K562 (cell line): ENCODE data around the gene LUC7L. TPM values are rescaled to one million over a fixed set of nuclear protein-coding genes. Genes with fewer than 3 reads are reported as not detected.
A peak's percentile ranks its signal among the peaks of the same experiment; 100 is the strongest.

Source experiments
- CCAR2 ChIP-seq: fragments of 200-400 bp; formaldehyde crosslinking; IDR thresholded peaks from 2 replicates; pipeline ENCODE4 v1.6.1; 2017; ENCODE audit warnings: mild to moderate bottlenecking, low read depth, low read length
- HEY1 ChIP-seq: fragments of 250-450 bp; sonication (Bioruptor Pico); IDR thresholded peaks from 2 replicates; pipeline ENCODE4 v1.5.0; 2020; ENCODE audit warnings: mild to moderate bottlenecking, moderate library complexity, borderline replicate concordance
- HNRNPUL1 ChIP-seq: fragments of 200-400 bp; formaldehyde crosslinking; IDR thresholded peaks from 2 replicates; pipeline ENCODE4 v1.6.1; 2017; ENCODE audit warnings: low read length
- KAT2B ChIP-seq: IDR thresholded peaks from one replicate; pipeline ENCODE4 v1.6.1; 2012; ENCODE audit warnings: low read depth, mild to moderate bottlenecking, control low read depth, inconsistent platforms, low read length, moderate library complexity
- PCBP1 ChIP-seq: fragments of 200-400 bp; formaldehyde crosslinking; IDR thresholded peaks from 2 replicates; pipeline ENCODE4 v1.6.1; 2018; ENCODE audit warnings: mild to moderate bottlenecking, low read depth, low read length; ENCODE audit not compliant: poor library complexity, severe bottlenecking
- RBM34 ChIP-seq: fragments of 200-400 bp; formaldehyde crosslinking; IDR thresholded peaks from 2 replicates; pipeline ENCODE4 v1.6.1; 2018; ENCODE audit warnings: low read length, borderline replicate concordance; ENCODE audit not compliant: insufficient read depth
- RCOR1 ChIP-seq, 2 experiments: IDR thresholded peaks; 2 replicates each; pipeline ENCODE4 v1.6.1; 2012; ENCODE audit warnings: low read depth in 2 of 2, low read length in 2 of 2, borderline replicate concordance in 1 of 2, improper control_type of control experiment in 1 of 2
- RUNX1 ChIP-seq: sonication (generic); IDR thresholded peaks from 2 replicates; pipeline ENCODE4 v1.6.1; 2016; ENCODE audit warnings: antibody characterized with exemption, low read depth
- SPI1 ChIP-seq: IDR thresholded peaks from 2 replicates; pipeline ENCODE4 v1.6.1; 2011; ENCODE audit warnings: low read depth, low read length, control low read depth, borderline replicate concordance
- TCF7L2 ChIP-seq: fragments of 150-350 bp; IDR thresholded peaks from 2 replicates; pipeline ENCODE4 v1.6.1; 2016; ENCODE audit warnings: low read depth, mild to moderate bottlenecking, low read length, moderate library complexity
- ZC3H4 ChIP-seq: sonication (generic); formaldehyde crosslinking; IDR thresholded peaks from 2 replicates; pipeline ENCODE4 v1.9.0; 2021; ENCODE audit warnings: missing genetic modification reagents, borderline replicate concordance
- ZNF217 ChIP-seq: sonication (generic); formaldehyde crosslinking; IDR thresholded peaks from 2 replicates; pipeline ENCODE4 v1.8.0; 2022; ENCODE audit warnings: mild to moderate bottlenecking, missing genetic modification reagents
- polyA plus RNA-seq, 8 experiments: library from polyadenylated mRNA; depleted of rRNA in 4 of 8; stranded (reverse) in 5 of 8; unstranded in 3 of 8; fragments of >200 nt; fragmentation: Nextera tagmentation in 2 of 8; fragmentation: Illumina TruSeq in 1 of 8; extraction: Ambion mirVana in 2 of 8; extraction: Trizol in 1 of 8; gene quantifications; 2 replicates each; pipeline versions ENCODE4 v1.2.1 to v1.2.3, GENCODE V29; 2011 to 2014; ENCODE audit warnings: inconsistent platforms in 1 of 8, missing spikeins in 1 of 8
- total RNA-seq, 7 experiments: library from RNA; depleted of rRNA in 6 of 7; stranded (reverse); fragments of >200 nt in 6 of 7; fragmentation: Illumina TruSeq in 2 of 7; extraction: Trizol in 2 of 7; gene quantifications; 2 replicates each; pipeline versions ENCODE4 v1.2.1 to v1.2.3, GENCODE V29; 2011 to 2021; ENCODE audit warnings: low replicate concordance in 1 of 7
- TF ChIP-seq, protein P1 (sequence below): sonication (generic); formaldehyde crosslinking; IDR thresholded peaks from 2 replicates; pipeline ENCODE4 v1.8.1; 2022; ENCODE audit warnings: missing genetic modification reagents
- TF ChIP-seq, protein P2 (sequence below): fragments of 250-450 bp; sonication (Bioruptor Pico); IDR thresholded peaks from 2 replicates; pipeline ENCODE4 v1.8.0; 2022; ENCODE audit warnings: moderate library complexity, mild to moderate bottlenecking, inconsistent platforms
- TF ChIP-seq, protein P3 (sequence below): IDR thresholded peaks from 2 replicates; pipeline ENCODE4 v1.6.1; 2011; ENCODE audit not compliant: insufficient read length; ENCODE audit errors: extremely low read depth
- TF ChIP-seq, protein P4 (sequence below): sonication (generic); formaldehyde crosslinking; IDR thresholded peaks from 2 replicates; pipeline ENCODE4 v1.8.1; 2023; ENCODE audit warnings: mild to moderate bottlenecking, missing genetic modification reagents
- TF ChIP-seq, protein P5 (sequence below), 2 experiments: fragments of 450-650 bp in 1 of 2; sonication (generic) in 1 of 2; formaldehyde crosslinking; conservative IDR thresholded peaks; 2 replicates each; pipeline versions ENCODE4 v1.4.0 to v1.8.1; 2020 to 2022; ENCODE audit warnings: mild to moderate bottlenecking in 1 of 2, missing genetic modification reagents in 1 of 2

LUC7L gene
- total and polyA plus RNA-seq, 9 of the 15 experiments (the other 6 are each of a cell fraction or from before 2014, with no cell fraction given): 1.7 to 93.3 (median 59.5) TPM

DNA sequence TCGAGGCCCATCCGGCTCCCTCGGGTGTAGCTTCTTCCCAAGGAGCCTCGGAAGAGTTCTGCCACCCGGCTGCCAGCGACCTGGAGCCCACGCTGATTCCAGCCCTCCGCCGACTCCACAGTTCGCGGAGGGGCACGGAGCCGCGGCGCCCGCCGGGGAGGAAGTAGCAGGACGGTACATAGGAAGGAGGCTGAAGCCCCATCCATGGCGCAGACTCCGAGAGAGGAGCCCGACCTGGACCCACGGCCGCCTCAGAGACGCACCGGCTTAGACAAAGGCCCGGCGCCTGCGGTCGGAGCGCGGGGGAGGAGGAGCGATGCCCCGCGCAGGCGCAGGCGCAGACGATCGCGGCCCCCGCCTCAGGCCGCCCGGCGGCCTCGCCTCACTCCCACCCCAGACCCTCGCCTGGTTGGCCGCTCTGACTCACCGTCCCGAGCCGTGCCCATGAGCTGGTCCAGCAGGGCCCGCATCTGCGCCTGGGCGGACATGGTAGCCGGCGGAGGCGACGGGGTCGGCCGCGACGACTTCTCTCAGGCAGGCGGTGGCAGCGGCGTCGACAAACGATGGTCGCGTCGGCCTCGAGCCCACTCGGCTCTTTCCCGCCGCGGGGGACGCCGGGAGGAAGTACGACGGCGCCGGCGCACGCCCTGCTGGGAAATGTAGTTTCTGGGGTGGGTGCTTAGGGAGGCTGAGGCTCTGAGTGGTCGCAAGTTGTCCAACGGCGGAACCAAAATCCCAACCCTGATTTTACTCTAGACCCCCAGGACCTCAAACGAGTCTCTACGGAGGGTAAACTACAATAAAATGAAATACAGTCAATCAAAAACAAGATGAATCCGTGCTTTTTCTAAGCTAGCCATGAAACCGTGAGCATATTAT is at the start of gene LUC7L (continued):
- TF ChIP-seq, protein P1, sequence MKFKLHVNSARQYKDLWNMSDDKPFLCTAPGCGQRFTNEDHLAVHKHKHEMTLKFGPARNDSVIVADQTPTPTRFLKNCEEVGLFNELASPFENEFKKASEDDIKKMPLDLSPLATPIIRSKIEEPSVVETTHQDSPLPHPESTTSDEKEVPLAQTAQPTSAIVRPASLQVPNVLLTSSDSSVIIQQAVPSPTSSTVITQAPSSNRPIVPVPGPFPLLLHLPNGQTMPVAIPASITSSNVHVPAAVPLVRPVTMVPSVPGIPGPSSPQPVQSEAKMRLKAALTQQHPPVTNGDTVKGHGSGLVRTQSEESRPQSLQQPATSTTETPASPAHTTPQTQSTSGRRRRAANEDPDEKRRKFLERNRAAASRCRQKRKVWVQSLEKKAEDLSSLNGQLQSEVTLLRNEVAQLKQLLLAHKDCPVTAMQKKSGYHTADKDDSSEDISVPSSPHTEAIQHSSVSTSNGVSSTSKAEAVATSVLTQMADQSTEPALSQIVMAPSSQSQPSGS (CRISPR knock-in tag): no peak
- TF ChIP-seq HNRNPUL1: no peak
- TF ChIP-seq, protein P2, sequence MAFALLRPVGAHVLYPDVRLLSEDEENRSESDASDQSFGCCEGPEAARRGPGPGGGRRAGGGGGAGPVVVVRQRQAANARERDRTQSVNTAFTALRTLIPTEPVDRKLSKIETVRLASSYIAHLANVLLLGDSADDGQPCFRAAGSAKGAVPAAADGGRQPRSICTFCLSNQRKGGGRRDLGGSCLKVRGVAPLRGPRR: no peak
- no peak for TF ChIP-seq ZNF217
- TF ChIP-seq, protein P3, sequence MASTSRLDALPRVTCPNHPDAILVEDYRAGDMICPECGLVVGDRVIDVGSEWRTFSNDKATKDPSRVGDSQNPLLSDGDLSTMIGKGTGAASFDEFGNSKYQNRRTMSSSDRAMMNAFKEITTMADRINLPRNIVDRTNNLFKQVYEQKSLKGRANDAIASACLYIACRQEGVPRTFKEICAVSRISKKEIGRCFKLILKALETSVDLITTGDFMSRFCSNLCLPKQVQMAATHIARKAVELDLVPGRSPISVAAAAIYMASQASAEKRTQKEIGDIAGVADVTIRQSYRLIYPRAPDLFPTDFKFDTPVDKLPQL: no peak
- TF ChIP-seq CCAR2: no peak
- TF ChIP-seq TCF7L2: no peak
- TF ChIP-seq PCBP1: peak; percentile 55
- TF ChIP-seq ZC3H4 (CRISPR knock-in tag): no peak
- no peak for TF ChIP-seq RCOR1 (IDR thresholded peaks at IDR 0.05; ENCODE audit: borderline replicate concordance in 1 of 2, low read depth in 2 of 2, low read length in 2 of 2)
- TF ChIP-seq, protein P4, sequence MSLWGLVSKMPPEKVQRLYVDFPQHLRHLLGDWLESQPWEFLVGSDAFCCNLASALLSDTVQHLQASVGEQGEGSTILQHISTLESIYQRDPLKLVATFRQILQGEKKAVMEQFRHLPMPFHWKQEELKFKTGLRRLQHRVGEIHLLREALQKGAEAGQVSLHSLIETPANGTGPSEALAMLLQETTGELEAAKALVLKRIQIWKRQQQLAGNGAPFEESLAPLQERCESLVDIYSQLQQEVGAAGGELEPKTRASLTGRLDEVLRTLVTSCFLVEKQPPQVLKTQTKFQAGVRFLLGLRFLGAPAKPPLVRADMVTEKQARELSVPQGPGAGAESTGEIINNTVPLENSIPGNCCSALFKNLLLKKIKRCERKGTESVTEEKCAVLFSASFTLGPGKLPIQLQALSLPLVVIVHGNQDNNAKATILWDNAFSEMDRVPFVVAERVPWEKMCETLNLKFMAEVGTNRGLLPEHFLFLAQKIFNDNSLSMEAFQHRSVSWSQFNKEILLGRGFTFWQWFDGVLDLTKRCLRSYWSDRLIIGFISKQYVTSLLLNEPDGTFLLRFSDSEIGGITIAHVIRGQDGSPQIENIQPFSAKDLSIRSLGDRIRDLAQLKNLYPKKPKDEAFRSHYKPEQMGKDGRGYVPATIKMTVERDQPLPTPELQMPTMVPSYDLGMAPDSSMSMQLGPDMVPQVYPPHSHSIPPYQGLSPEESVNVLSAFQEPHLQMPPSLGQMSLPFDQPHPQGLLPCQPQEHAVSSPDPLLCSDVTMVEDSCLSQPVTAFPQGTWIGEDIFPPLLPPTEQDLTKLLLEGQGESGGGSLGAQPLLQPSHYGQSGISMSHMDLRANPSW (CRISPR knock-in tag): no peak
- peak; percentile 39; the same call in 1 of the 2 replicates for TF ChIP-seq SPI1
- no peak for TF ChIP-seq KAT2B
- TF ChIP-seq, protein P5, sequence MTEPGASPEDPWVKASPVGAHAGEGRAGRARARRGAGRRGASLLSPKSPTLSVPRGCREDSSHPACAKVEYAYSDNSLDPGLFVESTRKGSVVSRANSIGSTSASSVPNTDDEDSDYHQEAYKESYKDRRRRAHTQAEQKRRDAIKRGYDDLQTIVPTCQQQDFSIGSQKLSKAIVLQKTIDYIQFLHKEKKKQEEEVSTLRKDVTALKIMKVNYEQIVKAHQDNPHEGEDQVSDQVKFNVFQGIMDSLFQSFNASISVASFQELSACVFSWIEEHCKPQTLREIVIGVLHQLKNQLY (CRISPR knock-in tag; conservative IDR thresholded peaks at IDR 0.05): peak in 1 of 2 experiments; percentile 63; a peak in 1 of 4 replicates
- TF ChIP-seq RBM34: no peak
- no peak for TF ChIP-seq HEY1 (CRISPR knock-in tag)
- no peak for TF ChIP-seq RUNX1
